Astrocyte of the cerebellum (primary cell): Measurements from ENCODE around the gene OR4F15.
"Not testable (repeated sequence)": the region's sequence is repeated elsewhere in the genome, so short reads cannot be mapped to it uniquely, and the experiment has no call there.

Source experiments
- DNase-seq: peaks from one replicate; pipeline ENCODE4 v3.0.0-alpha.2; 2011; ENCODE audit warnings: low read depth
- H3K4me3 ChIP-seq: 2 replicates; pipeline ENCODE4 v1.5.1; 2011; ENCODE audit warnings: mild to moderate bottlenecking, low read depth, low read length, moderate library complexity
- in situ Hi-C: cut with HindIII; loops from 2 replicates; pipeline ENCODE4 v1.10.0; 2017; ENCODE audit warnings: low sequenced_read_pairs
- TF ChIP-seq, protein P1 (sequence below): IDR thresholded peaks from 2 replicates; pipeline ENCODE4 v1.5.1; 2012; ENCODE audit warnings: low read length, low read depth, moderate library complexity, mild to moderate bottlenecking; ENCODE audit errors: missing control alignments

The OR4F15 gene, protein sequence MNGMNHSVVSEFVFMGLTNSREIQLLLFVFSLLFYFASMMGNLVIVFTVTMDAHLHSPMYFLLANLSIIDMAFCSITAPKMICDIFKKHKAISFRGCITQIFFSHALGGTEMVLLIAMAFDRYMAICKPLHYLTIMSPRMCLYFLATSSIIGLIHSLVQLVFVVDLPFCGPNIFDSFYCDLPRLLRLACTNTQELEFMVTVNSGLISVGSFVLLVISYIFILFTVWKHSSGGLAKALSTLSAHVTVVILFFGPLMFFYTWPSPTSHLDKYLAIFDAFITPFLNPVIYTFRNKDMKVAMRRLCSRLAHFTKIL

DNA sequence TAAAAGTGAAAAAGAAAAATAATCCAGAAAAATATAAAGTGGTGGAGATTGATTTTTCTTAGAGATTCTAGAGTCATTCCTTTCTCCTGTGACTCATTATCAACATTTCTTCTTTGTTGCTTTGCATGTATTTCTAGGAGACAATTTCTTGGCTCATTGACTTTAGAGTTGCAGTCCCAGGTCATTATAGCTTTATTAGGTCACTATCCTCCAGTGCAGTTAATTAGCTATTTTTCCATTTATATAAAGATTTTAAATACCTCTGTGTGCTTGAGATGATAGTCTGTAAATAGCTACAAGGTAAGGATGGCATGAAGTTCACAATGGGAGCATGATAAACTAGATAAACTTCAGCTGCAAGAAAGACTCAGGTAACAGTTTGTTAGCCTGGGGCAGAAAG is at the start of gene OR4F15:
OR4F15 (plus strand) TSS at position 301 of the 400 bp plus-strand sequence. CDS start 5,985 bp downstream, outside the sequence.
- in situ Hi-C loops = no loop called here
- no peak within 1 kb of the TSS for H3K4me3 ChIP-seq
- no peak for DNase-seq
- TF ChIP-seq, protein P1, sequence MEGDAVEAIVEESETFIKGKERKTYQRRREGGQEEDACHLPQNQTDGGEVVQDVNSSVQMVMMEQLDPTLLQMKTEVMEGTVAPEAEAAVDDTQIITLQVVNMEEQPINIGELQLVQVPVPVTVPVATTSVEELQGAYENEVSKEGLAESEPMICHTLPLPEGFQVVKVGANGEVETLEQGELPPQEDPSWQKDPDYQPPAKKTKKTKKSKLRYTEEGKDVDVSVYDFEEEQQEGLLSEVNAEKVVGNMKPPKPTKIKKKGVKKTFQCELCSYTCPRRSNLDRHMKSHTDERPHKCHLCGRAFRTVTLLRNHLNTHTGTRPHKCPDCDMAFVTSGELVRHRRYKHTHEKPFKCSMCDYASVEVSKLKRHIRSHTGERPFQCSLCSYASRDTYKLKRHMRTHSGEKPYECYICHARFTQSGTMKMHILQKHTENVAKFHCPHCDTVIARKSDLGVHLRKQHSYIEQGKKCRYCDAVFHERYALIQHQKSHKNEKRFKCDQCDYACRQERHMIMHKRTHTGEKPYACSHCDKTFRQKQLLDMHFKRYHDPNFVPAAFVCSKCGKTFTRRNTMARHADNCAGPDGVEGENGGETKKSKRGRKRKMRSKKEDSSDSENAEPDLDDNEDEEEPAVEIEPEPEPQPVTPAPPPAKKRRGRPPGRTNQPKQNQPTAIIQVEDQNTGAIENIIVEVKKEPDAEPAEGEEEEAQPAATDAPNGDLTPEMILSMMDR = no peak

DNA sequence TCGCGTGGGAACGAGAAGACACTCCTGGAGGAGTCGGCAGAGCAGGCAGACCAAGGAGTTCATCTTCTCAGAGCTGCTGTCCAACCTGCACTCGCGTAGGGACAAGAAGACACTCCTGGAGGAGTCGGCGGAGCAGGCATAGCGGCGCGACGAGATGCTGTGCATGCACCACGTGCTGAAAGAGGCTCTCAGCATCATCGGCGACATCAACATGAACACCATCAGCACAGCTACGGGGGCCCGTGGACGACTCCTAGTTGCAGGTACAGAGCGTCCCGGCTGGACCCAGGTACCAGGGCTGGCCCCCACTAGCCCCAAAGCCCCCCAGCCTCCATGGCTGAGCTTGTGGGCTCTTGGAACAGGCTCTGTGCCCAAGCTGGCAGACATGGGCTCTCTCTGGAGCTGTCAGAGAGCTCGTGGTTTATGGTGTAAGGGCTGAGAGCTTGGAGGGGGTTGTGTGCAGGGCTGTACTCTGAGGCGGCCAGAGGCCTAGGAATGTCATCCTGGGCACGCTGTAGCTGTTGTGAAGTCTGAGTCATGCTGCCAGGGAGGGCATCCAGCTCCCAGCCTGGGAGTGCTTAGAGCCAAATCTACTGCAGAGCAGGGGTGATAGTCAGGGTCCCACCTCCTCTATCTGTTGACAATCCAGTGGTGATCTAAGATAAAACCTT is 47.2 kb upstream of the OR4F15 start:
- H3K4me3 ChIP-seq, in situ Hi-C loops, DNase-seq: not testable (repeated sequence)

DNA sequence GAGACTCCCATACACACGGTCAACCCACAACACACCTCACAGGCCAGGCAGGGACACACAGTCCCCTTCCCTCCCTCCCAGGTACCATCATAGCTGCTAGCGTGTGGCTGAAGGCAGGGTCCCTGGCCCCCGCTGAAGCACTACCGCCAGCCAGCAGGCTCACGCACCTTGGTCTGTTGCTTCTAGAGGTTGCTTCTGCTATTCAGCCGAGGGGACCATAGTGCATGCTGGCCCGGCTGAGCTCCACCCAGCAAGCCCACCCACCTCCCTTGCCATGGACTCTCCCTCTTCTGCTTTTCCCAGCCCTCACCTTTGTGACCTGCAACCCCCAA is 46.7 kb upstream of the OR4F15 start:
- in situ Hi-C loops, DNase-seq, H3K4me3 ChIP-seq: not testable (repeated sequence)

DNA sequence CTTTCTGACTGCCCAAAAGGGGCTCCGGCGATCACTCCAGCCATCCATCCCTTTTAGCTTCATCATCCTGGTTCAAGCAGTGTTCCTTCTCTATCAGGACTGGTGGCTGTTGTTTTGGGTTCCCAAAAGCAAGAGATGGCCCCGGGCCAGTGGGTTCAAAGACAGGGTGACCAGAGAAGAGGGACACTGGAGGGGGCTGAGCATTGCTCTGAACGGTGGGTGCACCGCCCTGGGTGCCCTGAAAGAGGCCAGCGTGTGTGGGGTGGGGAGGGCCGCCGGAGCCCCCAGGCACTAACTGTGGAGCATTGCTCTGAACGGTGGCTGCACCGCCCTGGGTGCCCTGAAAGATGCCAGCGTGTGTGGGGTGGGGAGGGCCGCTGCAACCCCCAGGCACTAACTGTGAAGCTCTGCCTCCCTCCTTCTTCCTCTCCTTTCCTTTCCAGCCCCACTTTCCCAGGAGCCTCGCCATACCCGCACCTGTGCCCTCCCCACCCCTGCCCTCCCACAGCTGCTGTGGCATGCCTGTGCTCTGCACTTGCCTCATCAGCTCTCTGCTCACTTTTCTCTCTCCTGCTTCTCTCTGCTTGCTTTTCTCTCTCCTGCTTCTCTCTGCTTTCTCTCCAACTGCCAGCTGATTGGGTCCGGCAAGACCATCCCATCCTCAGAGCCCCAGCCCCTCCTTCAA is 46.1 kb upstream of the OR4F15 start:
- TF ChIP-seq, protein P1 = no peak
- in situ Hi-C loops = no loop called here
- DNase-seq = no peak
- no peak overlapping the region for H3K4me3 ChIP-seq

DNA sequence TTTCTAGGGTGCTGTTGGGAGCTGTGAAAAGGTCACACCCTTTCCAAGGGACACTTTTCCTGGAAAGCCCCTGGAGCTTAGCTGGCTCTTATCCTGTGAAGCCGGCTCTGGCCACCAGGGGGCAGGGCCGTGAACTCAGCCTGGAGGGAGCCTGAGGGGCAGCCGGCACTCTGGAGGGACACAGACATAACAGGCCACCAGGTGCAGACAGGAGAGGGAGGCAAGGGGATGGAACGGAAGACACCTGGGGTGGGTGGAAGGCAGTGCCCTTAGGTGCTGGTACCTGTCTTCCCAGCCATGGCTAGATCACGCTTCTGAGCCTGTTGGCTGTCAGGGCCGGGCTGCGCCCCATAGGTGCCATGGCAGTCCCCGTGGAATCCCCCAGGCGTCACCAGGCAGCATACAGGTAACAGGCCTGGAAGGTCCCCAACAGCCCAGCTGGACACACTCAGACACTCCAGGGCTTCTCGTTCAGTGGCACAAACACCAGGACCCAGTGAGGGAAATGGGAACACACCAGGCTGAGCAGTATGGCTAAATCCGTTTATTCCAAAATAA is 44.8 kb upstream of the OR4F15 start:
- in situ Hi-C loops, DNase-seq, H3K4me3 ChIP-seq: not testable (repeated sequence)

DNA sequence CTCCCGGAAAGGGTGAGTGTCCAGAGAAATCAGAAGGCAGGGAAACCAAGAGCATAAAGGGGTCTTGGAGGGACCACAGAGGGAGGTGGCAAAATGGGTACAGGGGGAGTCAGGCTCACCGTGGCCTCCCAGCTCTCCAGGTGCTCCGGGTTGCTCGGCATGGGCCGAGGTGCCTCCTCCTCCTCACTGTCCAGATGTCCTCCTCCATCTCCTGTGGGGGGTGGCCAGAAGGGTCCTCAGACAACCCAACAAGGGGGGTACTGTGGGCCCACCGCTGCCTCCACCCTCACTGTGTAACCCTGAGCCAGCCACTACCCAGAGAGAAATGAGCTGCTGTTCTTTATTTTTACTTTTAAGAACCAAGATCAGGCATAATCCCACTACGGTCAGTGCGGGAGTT is 39.1 kb upstream of the OR4F15 start:
- H3K4me3 ChIP-seq = no peak overlapping the region
- in situ Hi-C loops = no loop called here
- no peak for DNase-seq
- TF ChIP-seq, protein P1 = no peak

DNA sequence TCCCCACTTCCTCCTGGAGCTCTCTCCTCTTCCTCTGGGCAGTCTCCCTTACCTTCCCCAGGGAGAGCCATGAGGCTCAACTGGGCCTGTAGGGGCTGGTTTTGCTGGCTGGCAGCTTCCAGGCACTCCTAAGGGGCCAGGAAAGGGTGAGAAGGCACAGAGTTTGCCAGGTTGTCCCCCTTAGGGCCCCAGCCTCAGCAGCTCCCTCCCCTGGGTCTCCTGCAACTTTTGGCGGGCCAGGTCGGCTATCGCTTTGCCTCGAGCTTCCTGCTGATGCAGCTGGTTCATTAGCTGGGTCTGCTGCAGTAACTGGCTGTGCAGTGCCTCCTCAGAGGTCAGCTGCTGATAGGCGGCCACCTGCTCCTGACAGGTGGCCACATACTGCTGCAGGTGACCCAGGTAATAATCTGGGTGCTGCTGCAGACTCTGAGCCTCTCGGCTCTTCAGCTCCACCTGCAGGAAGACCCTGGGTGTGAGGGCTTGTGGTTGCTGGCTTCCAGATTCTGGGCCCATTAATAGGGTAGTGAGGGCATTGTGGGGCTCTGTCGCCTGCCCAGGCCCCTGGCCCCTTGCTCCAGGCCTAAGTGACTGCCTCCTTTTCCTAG is 38.4 kb upstream of the OR4F15 start:
- no peak for DNase-seq
- in situ Hi-C loops = no loop called here
- no peak overlapping the region for H3K4me3 ChIP-seq
- TF ChIP-seq, protein P1 = no peak
